ENCODE measurements around the gene TBC1D22A.

The TBC1D22A gene

GRCh38 chr22:47036936-47037485 lies 274.6 kb downstream of the TBC1D22A start:
- no peaks in the 10 kb centered on the region for H3K36me3 ChIP-seq (ENCODE audit: low read depth)
- DNase-seq (ENCODE audit: low spot score) (no peak), ATAC-seq (ENCODE audit: low read depth) (no peak)
- H3K4me1 ChIP-seq (ENCODE audit: insufficient read depth, poor library complexity, severe bottlenecking) = peaks cover 20% of the 10 kb centered on the region
- no peak overlapping the region for H3K4me3 ChIP-seq (ENCODE audit: severe bottlenecking)
- no peak overlapping the region for H3K27ac ChIP-seq (ENCODE audit: poor library complexity, severe bottlenecking)
- no peaks in the 10 kb centered on the region for H3K9me3 ChIP-seq (ENCODE audit: severe bottlenecking)
- H3K27me3 ChIP-seq (ENCODE audit: insufficient read depth, poor library complexity, severe bottlenecking) = no peaks in the 10 kb centered on the region
- TF ChIP-seq CTCF (IDR thresholded peaks at IDR 0.05; ENCODE audit: poor library complexity, severe bottlenecking) = no peak

DNA sequence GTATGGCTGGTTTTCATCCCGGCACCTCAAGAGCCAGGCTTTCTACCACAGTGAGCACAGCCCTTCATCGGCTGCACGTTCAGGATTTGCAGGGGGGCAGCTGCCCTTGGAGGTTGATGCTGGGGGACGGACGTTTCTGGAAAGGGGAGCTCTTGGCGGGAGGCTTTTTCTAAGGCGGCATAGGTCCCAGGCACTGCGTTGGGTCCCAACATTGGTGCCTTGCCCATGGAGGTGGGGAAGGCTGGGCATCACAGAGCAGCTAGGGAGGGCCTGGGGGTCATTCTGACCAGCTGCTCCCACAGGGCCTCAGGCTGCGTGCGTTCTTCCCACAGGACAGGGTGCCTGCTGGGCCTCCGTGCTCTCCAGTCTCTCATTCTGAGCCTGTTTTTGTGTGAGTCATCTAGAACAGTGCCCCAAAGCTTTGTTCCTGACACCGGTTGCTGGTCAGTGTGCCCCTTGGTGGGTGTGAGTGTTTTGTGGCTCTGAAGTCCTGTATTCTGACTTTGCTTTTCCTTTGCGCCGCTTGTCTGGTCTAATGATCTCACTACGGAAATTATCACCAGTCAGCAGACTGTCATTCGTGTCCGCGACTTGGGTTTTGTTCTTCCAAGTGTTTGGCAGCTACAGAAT lies 275.9 kb downstream of the TBC1D22A start:
- Histone ChIP-seq H3K36me3 (ENCODE audit: low read depth) (no peaks in the 10 kb centered on the region), H3K4me3 (ENCODE audit: severe bottlenecking) (no peak overlapping the region), H3K27me3 (ENCODE audit: insufficient read depth, poor library complexity, severe bottlenecking) (no peaks in the 10 kb centered on the region), H3K27ac (ENCODE audit: poor library complexity, severe bottlenecking) (no peak overlapping the region), H3K4me1 (ENCODE audit: insufficient read depth, poor library complexity, severe bottlenecking) (peaks cover 9% of the 10 kb centered on the region), H3K9me3 (ENCODE audit: severe bottlenecking) (no peaks in the 10 kb centered on the region)
- TF ChIP-seq CTCF (IDR thresholded peaks at IDR 0.05; ENCODE audit: poor library complexity, severe bottlenecking) = no peak
- no peak for ATAC-seq (ENCODE audit: low read depth)
- no peak for DNase-seq (ENCODE audit: low spot score)

- H3K4me1 ChIP-seq (ENCODE audit: insufficient read depth, poor library complexity, severe bottlenecking) = peaks cover 10% of the 10 kb centered on the region
- no peak overlapping the region for H3K4me3 ChIP-seq (ENCODE audit: severe bottlenecking)
- no peaks in the 10 kb centered on the region for H3K27me3 ChIP-seq (ENCODE audit: insufficient read depth, poor library complexity, severe bottlenecking)
- H3K9me3 ChIP-seq (ENCODE audit: severe bottlenecking) = no peaks in the 10 kb centered on the region
- DNase-seq (ENCODE audit: low spot score) (no peak), ATAC-seq (ENCODE audit: low read depth) (no peak)
- no peak for TF ChIP-seq CTCF (IDR thresholded peaks at IDR 0.05; ENCODE audit: poor library complexity, severe bottlenecking)
- H3K27ac ChIP-seq (ENCODE audit: poor library complexity, severe bottlenecking) = no peak overlapping the region
- H3K36me3 ChIP-seq (ENCODE audit: low read depth) = no peaks in the 10 kb centered on the region
These were observed 276.9 kb downstream of the TBC1D22A start for GRCh38 chr22:47039356-47039755.

DNA sequence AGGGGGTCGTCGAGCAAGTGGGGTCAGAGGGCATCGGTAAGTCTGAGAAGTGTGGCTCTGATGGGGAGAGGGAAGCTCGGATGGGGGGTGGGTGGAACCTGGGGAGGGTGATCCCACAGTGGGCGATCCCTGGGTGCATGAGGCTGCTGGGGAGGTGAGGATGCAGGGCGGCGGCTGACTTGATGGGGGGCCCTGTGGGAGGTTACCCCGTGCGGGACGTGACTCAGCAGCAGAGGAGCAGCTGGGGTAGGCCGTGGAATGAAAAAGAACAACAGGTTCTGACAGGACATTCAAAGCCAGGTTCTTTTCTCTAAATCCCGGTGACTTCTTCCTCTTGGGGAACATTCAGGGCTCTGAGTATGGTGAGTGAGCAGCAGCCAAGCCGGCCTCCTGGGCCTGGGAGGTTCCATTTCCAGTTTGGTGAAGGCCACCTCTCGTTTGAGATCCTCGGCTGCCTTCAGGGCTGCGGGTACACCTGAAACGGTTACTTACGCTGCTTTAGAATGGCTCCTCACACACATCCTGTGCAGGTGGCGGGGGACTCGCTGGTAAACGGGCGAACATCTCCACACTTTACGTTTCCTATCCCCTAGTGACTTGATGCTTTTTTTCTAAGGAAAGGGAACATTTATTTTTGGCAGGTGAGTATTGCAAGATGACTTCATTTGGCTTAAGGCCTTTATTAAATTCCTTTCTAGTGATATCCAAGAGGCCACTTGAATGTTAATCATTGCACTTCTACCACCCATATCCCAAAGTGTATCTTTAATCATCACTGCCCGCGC lies 278.2 kb downstream of the TBC1D22A start:
- Histone ChIP-seq H3K9me3 (ENCODE audit: severe bottlenecking) (no peaks in the 10 kb centered on the region), H3K36me3 (ENCODE audit: low read depth) (no peaks in the 10 kb centered on the region), H3K4me3 (ENCODE audit: severe bottlenecking) (no peak overlapping the region), H3K4me1 (ENCODE audit: insufficient read depth, poor library complexity, severe bottlenecking) (peaks cover 15% of the 10 kb centered on the region), H3K27ac (ENCODE audit: poor library complexity, severe bottlenecking) (no peak overlapping the region), H3K27me3 (ENCODE audit: insufficient read depth, poor library complexity, severe bottlenecking) (no peaks in the 10 kb centered on the region)
- no peak for TF ChIP-seq CTCF (IDR thresholded peaks at IDR 0.05; ENCODE audit: poor library complexity, severe bottlenecking)
- DNase-seq (ENCODE audit: low spot score) = no peak
- ATAC-seq (ENCODE audit: low read depth) = no peak

Data from RWPE2 (cell line).